Colonic mucosa (tissue), 4 donors: ENCODE measurements around the gene RIN1. TPM values are rescaled to one million over a fixed set of nuclear protein-coding genes. Genes with fewer than 3 reads are reported as not detected.

Experiments
- DNase-seq: peaks from one replicate; pipeline ENCODE4 v3.0.0-alpha.2; 2020
- H3K27ac ChIP-seq: fragments of 200-600 bp; one replicate; pipeline ENCODE4 v1.8.0; 2021
- H3K27me3 ChIP-seq: fragments of 200-600 bp; one replicate; pipeline ENCODE4 v1.8.0; 2021
- H3K36me3 ChIP-seq: fragments of 200-600 bp; one replicate; pipeline ENCODE4 v1.8.0; 2021
- H3K4me1 ChIP-seq: fragments of 200-600 bp; one replicate; pipeline ENCODE4 v1.8.0; 2021; ENCODE audit warnings: mild to moderate bottlenecking
- H3K4me3 ChIP-seq: fragments of 200-600 bp; one replicate; pipeline ENCODE4 v1.8.0; 2021
- H3K9ac ChIP-seq, 2 donors: one replicate each; pipeline ENCODE4 v1.7.0; 2013; ENCODE audit warnings: control low read depth in 2 of 2, low read depth in 2 of 2, low read length in 2 of 2
- H3K9me3 ChIP-seq: fragments of 200-600 bp; one replicate; pipeline ENCODE4 v1.8.0; 2021
- intact Hi-C: fragments of 100-400 bp; cut with DNase I; formaldehyde crosslinking; loops from one replicate; pipeline ENCODE4 v1.14.1; 2022
- total RNA-seq, 2 donors: library from RNA; stranded (reverse); fragmentation: NEBNext Ultra II Directional in 1 of 2; extraction: Animal tissue kit (Norgen Biotek cat#: 25700) in 1 of 2; gene quantifications; one replicate each; pipeline ENCODE4 v1.2.1, GENCODE V29; 2021
- TF ChIP-seq, protein P1 (sequence below): fragments of 200-600 bp; IDR thresholded peaks from one replicate; pipeline ENCODE4 v1.8.0; 2022; ENCODE audit warnings: antibody characterized with exemption, mild to moderate bottlenecking
- donor health status: healthy.
- donor health status: DM: no; HTN: no; CAD: no.
- donor health status: DM: no; HTN: no; CAD: no.

Gene RIN1
- total RNA-seq, 2 donors from 2014 or later, result 11.6 to 20.0 TPM

DNA sequence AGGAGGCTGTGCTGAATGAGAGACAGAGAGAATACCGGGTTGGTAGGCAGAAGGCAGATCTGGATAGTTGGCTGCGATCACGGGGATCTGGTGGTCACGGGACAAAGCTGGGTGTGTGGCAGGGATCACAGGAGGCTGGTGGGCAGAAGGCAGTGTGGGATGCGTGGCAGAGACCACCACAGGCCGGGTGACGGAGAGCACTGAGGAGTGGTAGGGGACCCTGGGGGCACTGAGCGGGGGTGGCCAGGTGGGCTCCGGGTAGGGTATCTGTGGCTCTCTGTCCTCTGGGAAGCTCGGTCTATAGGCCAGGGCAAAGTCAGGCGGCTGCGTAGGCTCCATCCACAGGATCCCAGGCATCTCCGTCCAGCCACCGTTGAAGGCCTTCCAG lies 20.7 kb downstream of the RIN1 start:
- H3K9ac ChIP-seq, result peak overlapping the region; percentile 56 to 66
- H3K9me3 ChIP-seq, result no peaks in the 10 kb centered on the region
- DNase-seq, result no peak
- H3K4me3 ChIP-seq, result no peak overlapping the region
- H3K27me3 ChIP-seq, result no peaks in the 10 kb centered on the region
- intact Hi-C loops, result no loop called here
- H3K4me1 ChIP-seq, result peaks cover 5% of the 10 kb centered on the region
- no peak overlapping the region for H3K27ac ChIP-seq
- TF ChIP-seq, protein P1, sequence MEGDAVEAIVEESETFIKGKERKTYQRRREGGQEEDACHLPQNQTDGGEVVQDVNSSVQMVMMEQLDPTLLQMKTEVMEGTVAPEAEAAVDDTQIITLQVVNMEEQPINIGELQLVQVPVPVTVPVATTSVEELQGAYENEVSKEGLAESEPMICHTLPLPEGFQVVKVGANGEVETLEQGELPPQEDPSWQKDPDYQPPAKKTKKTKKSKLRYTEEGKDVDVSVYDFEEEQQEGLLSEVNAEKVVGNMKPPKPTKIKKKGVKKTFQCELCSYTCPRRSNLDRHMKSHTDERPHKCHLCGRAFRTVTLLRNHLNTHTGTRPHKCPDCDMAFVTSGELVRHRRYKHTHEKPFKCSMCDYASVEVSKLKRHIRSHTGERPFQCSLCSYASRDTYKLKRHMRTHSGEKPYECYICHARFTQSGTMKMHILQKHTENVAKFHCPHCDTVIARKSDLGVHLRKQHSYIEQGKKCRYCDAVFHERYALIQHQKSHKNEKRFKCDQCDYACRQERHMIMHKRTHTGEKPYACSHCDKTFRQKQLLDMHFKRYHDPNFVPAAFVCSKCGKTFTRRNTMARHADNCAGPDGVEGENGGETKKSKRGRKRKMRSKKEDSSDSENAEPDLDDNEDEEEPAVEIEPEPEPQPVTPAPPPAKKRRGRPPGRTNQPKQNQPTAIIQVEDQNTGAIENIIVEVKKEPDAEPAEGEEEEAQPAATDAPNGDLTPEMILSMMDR, result no peak
- H3K36me3 ChIP-seq, result no peaks in the 10 kb centered on the region

- TF ChIP-seq, protein P1, result no peak
- H3K4me3 ChIP-seq, result no peak overlapping the region
- no peaks in the 10 kb centered on the region for H3K36me3 ChIP-seq
- intact Hi-C loops, result no loop called here
- DNase-seq, result no peak
- peak overlapping the region; percentile 86 for H3K27ac ChIP-seq
- H3K4me1 ChIP-seq, result peaks cover 5% of the 10 kb centered on the region
- H3K9me3 ChIP-seq, result no peaks in the 10 kb centered on the region
- peak overlapping the region; percentile 56 to 66 for H3K9ac ChIP-seq
- H3K27me3 ChIP-seq, result no peaks in the 10 kb centered on the region
Observed at GRCh38 chr11:66314561-66315497, 21.4 kb downstream of the RIN1 start.

DNA sequence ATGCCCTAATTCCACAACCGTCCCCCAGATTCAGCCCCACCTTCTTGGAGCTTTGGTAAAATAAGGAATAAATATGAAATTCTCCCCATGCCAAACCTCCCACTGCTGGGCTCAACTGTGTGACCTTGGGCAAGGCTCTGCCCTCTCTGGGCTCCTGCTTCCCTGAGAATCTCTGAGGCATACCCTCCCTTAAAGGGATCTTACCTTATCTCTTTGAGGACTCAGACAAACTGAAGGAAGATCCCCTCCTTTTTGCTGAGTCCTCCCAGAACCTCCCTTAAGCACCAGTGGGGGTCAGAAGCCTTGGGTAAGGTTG lies 22.1 kb downstream of the RIN1 start:
- intact Hi-C loops, result no loop called here
- H3K27ac ChIP-seq, result peak overlapping the region; percentile 86
- no peak overlapping the region for H3K4me3 ChIP-seq

DNA sequence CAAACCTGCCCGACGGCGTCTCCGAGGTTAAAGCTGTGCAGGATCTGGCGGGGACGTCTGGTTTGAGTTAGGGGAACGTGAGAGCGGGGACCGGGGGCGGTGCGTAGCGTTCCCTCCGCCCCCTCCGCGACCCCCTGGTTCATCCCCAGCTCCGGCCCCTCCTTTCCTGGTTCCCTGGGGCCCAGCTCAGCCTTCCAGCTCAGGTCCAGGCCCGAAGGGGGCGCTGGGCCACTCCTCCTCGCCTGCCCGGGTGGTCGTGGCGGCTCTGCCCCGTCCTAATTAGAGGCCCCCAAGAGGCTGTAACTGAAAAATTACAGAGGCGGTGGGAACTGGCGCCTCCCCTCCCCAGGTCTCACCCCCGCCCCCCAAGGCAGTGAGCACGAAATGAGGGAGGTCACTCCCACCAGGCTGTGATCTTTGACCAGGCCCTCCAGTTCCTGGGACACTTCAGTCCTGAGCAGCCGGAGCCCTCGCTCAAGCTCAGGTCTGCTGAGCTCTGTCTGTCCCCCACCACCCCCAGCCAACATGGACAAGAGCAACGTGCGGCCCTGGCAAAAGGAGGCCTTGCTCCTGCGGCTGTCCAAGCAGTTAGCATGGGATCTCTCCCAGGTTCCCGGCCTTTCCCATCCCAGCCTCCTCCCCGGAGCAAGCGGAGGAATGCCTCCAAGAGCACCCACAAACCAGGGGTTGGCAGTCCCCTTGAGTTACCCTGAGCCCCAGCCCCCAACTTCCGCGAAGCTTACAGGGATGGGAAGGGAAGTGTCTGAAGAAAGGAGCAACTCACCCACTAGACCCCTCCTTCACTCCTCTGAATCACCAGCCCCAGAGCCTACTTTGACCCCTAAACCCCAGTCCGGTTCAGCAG lies 22.7 kb downstream of the RIN1 start:
- TF ChIP-seq, protein P1, result no peak

More for the DNA sequence above, 22.1 kb downstream of the RIN1 start:
- H3K9ac ChIP-seq, result peak overlapping the region in 1 of 2 donors; percentile 51
- DNase-seq, result no peak
- no peaks in the 10 kb centered on the region for H3K27me3 ChIP-seq
- H3K9me3 ChIP-seq, result no peaks in the 10 kb centered on the region
- H3K4me1 ChIP-seq, result peaks cover 5% of the 10 kb centered on the region
- H3K36me3 ChIP-seq, result no peaks in the 10 kb centered on the region
- TF ChIP-seq, protein P1, result no peak

DNA sequence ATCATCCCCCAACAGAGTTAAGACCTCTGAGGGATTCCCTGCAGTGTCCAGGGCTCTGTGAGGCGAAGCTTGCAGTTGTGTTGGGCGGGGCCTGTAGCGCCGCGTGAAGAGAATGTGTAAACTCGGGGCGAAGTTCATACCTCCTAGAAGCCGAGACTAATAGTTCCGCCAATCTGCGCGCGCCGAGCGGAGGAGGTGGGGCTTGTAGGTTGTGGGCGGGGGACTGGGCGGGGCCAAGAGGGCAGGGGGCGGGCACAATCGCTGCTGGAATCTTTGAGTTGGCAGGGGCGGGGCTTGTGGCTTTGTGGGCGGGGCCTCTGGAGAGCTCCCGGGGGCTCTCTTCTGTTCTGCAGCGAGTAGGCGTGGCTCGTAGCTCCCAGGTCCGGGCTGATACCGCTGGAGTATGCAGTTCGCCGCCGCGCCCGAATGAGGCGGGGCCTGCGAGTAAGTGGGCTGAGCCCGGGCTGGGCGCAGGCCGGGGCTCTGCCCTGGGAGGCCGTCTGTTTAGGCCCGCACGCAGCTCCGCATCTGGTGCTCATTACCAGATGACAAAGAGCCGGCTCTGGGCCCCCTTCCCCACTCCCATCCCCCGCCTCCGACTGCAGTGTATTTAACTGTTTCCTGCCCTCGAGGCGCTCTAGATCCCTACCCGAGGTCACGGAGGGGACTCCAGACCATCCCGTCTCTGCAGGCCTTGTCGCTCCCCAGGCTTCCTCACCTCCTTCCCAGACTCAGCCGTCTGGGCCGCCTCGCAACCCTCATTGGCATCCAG lies 23.5 kb downstream of the RIN1 start:
- Histone ChIP-seq H3K4me1 (peaks cover 5% of the 10 kb centered on the region), H3K27ac (peak overlapping the region; percentile 89), H3K27me3 (no peaks in the 10 kb centered on the region), H3K36me3 (no peaks in the 10 kb centered on the region), H3K4me3 (peak overlapping the region; percentile 54), H3K9ac (peak overlapping the region; percentile 70 to 73), H3K9me3 (no peaks in the 10 kb centered on the region)
- intact Hi-C loops, result no loop called here
- TF ChIP-seq, protein P1, result no peak
- peak; percentile 100 for DNase-seq

More for the DNA sequence above, 22.7 kb downstream of the RIN1 start:
- Histone ChIP-seq H3K4me1 (peaks cover 5% of the 10 kb centered on the region), H3K27ac (peak overlapping the region; percentile 86), H3K9me3 (no peaks in the 10 kb centered on the region), H3K36me3 (no peaks in the 10 kb centered on the region), H3K9ac (peak overlapping the region; percentile 51 to 70), H3K27me3 (no peaks in the 10 kb centered on the region), H3K4me3 (peak overlapping the region; percentile 25)
- intact Hi-C loops, result no loop called here
- DNase-seq, result no peak
